Measurements from ENCODE around the gene MAP7D3. TPM values are rescaled to one million over a fixed set of nuclear protein-coding genes. Genes with fewer than 3 reads are reported as not detected.

The MAP7D3 gene
- total RNA-seq, 4 donors from 2014 or later, result 4.3 to 10.2 (median 7.6) TPM

DNA sequence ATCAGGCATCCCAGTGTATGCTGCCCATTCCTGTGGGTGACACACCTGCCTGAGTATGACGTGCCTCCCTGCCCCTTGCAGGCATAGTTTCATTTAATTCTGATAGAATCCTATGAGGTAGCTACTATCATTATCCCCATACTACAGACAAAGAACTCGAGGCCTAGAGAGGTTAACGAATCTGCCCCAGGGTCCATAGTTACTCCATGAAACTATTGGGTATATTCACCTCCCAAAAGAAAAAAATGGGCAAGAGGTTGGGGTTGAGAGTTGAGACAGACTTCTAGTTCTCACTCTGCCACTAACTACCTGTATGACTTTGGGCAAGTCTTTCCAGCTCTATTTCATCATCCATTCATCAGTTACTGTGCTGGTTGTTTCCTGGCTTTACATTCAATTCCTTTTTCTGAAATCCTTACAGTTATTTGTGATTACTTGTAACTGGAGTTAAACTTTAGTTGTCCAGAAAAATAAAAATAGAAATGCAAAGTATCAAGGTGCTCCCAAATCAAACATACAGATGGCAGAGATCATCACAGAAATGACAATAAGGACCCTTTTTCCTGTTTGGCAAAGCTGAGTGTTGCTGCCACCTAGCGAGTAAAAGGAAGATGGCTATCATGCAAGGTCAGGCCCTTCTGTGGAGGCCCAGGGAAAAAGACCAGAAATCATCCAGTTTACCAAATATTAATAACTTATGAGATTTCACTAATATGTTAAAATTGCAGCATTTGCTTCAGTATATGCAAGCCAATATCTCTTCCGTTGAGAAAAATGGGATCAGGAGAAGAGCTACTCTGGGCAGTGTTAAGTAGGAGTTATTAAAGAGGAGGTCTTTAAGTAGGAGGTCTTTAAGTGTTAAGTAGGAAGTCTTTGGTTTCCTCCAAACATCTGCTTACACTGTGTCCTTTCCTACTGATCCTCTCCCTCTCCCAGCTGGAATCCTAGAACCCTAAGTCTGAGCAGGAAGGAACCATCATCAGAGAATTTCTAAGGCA lies 17.1 kb upstream of the MAP7D3 start:
- H3K36me3 ChIP-seq, result no peaks in the 10 kb centered on the region
- no peak overlapping the region for H3K27ac ChIP-seq
- TF ChIP-seq EP300 (IDR thresholded peaks at IDR 0.05) (no peak), POLR2AphosphoS5 (IDR thresholded peaks at IDR 0.05) (no peak), POLR2A (IDR thresholded peaks at IDR 0.05) (no peak)
- TF ChIP-seq, protein P1, sequence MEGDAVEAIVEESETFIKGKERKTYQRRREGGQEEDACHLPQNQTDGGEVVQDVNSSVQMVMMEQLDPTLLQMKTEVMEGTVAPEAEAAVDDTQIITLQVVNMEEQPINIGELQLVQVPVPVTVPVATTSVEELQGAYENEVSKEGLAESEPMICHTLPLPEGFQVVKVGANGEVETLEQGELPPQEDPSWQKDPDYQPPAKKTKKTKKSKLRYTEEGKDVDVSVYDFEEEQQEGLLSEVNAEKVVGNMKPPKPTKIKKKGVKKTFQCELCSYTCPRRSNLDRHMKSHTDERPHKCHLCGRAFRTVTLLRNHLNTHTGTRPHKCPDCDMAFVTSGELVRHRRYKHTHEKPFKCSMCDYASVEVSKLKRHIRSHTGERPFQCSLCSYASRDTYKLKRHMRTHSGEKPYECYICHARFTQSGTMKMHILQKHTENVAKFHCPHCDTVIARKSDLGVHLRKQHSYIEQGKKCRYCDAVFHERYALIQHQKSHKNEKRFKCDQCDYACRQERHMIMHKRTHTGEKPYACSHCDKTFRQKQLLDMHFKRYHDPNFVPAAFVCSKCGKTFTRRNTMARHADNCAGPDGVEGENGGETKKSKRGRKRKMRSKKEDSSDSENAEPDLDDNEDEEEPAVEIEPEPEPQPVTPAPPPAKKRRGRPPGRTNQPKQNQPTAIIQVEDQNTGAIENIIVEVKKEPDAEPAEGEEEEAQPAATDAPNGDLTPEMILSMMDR (IDR thresholded peaks at IDR 0.05), result peak; percentile 68 to 73
- no peaks in the 10 kb centered on the region for H3K9me3 ChIP-seq
- no peaks in the 10 kb centered on the region for H3K4me1 ChIP-seq
- H3K27me3 ChIP-seq, result no peaks in the 10 kb centered on the region
- no peak for DNase-seq (ENCODE audit: low spot score in 2 of 2)
- H3K4me3 ChIP-seq, result no peak overlapping the region
- WGBS, result 43% methylated on average over 5 of the region's 5 CpGs

DNA sequence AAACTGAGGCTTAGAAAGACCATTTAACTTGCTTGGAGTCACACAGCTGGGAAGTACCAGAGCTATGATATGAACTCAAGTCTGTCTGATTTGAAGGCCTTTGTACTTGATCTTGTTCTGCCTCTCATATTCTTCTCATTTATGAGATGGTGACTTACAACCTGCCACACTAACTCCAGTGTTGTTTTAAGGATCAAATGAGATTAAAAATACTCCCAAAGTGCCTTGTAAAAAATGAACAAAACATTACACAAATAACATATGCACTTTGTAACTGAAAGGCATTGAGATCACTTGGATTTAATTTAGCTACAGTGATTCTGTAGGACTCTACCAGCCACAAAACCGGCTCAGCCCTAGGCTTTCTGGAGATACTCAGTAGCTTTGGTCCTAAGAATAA lies 15.6 kb upstream of the MAP7D3 start:
- Histone ChIP-seq H3K27me3 (no peaks in the 10 kb centered on the region), H3K27ac (no peak overlapping the region), H3K36me3 (no peaks in the 10 kb centered on the region), H3K9me3 (no peaks in the 10 kb centered on the region), H3K4me3 (no peak overlapping the region), H3K4me1 (no peaks in the 10 kb centered on the region)
- WGBS, result 76% methylated on average over 1 of the region's 1 CpG
- no peak for TF ChIP-seq POLR2AphosphoS5 (IDR thresholded peaks at IDR 0.05)
- no peak for TF ChIP-seq EP300 (IDR thresholded peaks at IDR 0.05)
- TF ChIP-seq POLR2A (IDR thresholded peaks at IDR 0.05), result no peak
- TF ChIP-seq, protein P1 (IDR thresholded peaks at IDR 0.05), result no peak
- no peak for DNase-seq (ENCODE audit: low spot score in 2 of 2)

DNA sequence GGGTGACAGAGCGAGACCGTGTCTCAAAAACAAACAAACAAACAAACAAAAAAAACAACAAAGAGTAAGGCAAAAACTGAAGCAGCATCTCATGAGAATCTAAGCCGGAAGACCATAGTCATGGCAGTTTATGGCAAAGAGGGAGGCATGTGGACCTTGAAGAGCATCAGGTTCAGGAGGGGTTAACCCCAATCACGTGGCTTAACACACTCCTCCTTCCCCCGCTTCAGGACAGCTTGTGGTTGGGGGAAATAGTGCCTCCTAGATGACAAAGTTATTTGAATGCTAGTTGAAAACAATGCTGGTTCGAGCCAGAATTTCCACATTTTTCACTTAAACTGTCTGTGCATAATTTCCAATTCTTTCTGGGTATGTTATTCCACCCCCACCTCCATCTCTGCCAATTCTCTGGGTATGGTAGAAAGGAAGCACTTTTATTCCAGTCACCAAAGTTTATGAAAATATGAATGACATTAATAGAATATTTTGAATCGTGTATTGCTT lies 11.7 kb upstream of the MAP7D3 start:
- WGBS, result 63% methylated on average over 7 of the region's 7 CpGs
- Histone ChIP-seq H3K4me3 (no peak overlapping the region), H3K36me3 (no peaks in the 10 kb centered on the region), H3K27ac (no peak overlapping the region), H3K4me1 (no peaks in the 10 kb centered on the region), H3K9me3 (no peaks in the 10 kb centered on the region), H3K27me3 (no peaks in the 10 kb centered on the region)
- no peak for DNase-seq (ENCODE audit: low spot score in 2 of 2)
- TF ChIP-seq POLR2AphosphoS5 (IDR thresholded peaks at IDR 0.05) (no peak), POLR2A (IDR thresholded peaks at IDR 0.05) (no peak), EP300 (IDR thresholded peaks at IDR 0.05) (no peak)
- TF ChIP-seq, protein P1 (IDR thresholded peaks at IDR 0.05), result no peak

DNA sequence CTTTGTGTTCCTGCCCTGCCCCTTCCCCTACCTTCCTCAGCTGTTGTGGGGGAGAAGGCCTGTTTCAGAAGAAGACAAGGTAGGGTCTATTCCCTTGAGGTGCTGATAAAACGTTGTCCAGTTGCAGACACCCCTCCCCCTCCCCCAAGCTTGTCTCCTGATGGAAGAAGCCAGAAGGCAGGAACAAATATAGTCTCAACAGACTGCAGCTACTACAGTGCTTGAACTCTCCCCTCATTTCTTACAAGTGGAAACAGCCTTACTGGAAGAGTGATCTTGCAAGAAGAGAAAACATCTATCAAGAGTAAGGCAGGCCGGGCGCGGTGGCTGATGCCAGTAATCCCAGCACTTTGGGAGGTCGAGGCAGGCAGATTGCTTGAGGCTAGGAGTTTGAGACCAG lies 11.0 kb upstream of the MAP7D3 start:
- H3K27me3 ChIP-seq, result no peaks in the 10 kb centered on the region
- no peak overlapping the region for H3K4me3 ChIP-seq
- H3K27ac ChIP-seq, result no peak overlapping the region
- TF ChIP-seq, protein P1 (IDR thresholded peaks at IDR 0.05), result no peak
- TF ChIP-seq POLR2A (IDR thresholded peaks at IDR 0.05), result no peak
- no peak for TF ChIP-seq POLR2AphosphoS5 (IDR thresholded peaks at IDR 0.05)
- TF ChIP-seq EP300 (IDR thresholded peaks at IDR 0.05), result no peak
- no peaks in the 10 kb centered on the region for H3K36me3 ChIP-seq
- H3K9me3 ChIP-seq, result no peaks in the 10 kb centered on the region
- no peaks in the 10 kb centered on the region for H3K4me1 ChIP-seq
- WGBS, result 71% methylated on average over 5 of the region's 5 CpGs
- DNase-seq (ENCODE audit: low spot score in 2 of 2), result no peak

DNA sequence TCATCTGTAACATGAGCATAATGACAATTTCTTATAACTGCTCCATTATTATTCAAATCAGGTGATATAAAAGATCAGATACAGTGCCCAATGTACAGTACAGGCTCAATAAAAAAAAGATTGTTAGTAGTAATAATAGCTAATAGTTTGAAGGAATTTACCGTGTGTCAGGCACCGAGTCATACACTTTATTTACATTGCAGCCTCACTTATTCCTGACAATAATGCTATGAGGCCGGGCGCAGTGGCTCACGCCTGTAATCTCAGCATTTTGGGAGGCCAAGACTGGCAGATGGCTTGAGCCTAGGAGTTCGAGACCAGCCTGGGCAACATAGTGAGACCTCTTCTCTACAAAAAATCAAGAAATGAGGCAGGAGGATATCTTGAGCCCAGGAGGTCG lies 10.1 kb upstream of the MAP7D3 start:
- no peak for DNase-seq (ENCODE audit: low spot score in 2 of 2)
- Histone ChIP-seq H3K9me3 (no peaks in the 10 kb centered on the region), H3K4me3 (no peak overlapping the region), H3K36me3 (no peaks in the 10 kb centered on the region), H3K27me3 (no peaks in the 10 kb centered on the region), H3K4me1 (no peaks in the 10 kb centered on the region), H3K27ac (no peak overlapping the region)
- 83% methylated on average over 7 of the region's 7 CpGs for WGBS
- TF ChIP-seq POLR2A (IDR thresholded peaks at IDR 0.05) (no peak), EP300 (IDR thresholded peaks at IDR 0.05) (no peak), POLR2AphosphoS5 (IDR thresholded peaks at IDR 0.05) (no peak)
- TF ChIP-seq, protein P1 (IDR thresholded peaks at IDR 0.05), result no peak

Data from suprapubic skin (tissue), 4 donors.